H9 (cell line): Measurements from ENCODE around the gene FUT8. TPM values are rescaled to one million over a fixed set of nuclear protein-coding genes. Genes with fewer than 3 reads are reported as not detected.

ENCODE experiments used
- DNase-seq: peaks from one replicate; pipeline ENCODE4 v3.0.0-alpha.2; 2017
- H2AFZ ChIP-seq: one replicate; pipeline ENCODE4 v1.6.1; 2013; ENCODE audit warnings: mild to moderate bottlenecking, low read length, control low read depth, moderate library complexity
- H2AK5ac ChIP-seq: 2 replicates; pipeline ENCODE4 v1.6.1; 2013; ENCODE audit warnings: low read length, control low read depth, mixed read lengths; ENCODE audit not compliant: insufficient read length
- H2BK120ac ChIP-seq: one replicate; pipeline ENCODE4 v1.6.1; 2013; ENCODE audit warnings: low read depth, mild to moderate bottlenecking, low read length, control low read depth, inconsistent platforms; ENCODE audit not compliant: poor library complexity, severe bottlenecking
- H2BK12ac ChIP-seq: 2 replicates; pipeline ENCODE4 v1.6.1; 2013; ENCODE audit warnings: low read length, control low read depth, mixed read lengths, low read depth; ENCODE audit not compliant: insufficient read length
- H2BK15ac ChIP-seq: 2 replicates; pipeline ENCODE4 v1.6.1; 2013; ENCODE audit warnings: low read depth, low read length, control low read depth
- H2BK20ac ChIP-seq: one replicate; pipeline ENCODE4 v1.6.1; 2013; ENCODE audit warnings: low read depth, mild to moderate bottlenecking, low read length, control low read depth, inconsistent platforms; ENCODE audit not compliant: poor library complexity, severe bottlenecking
- H2BK5ac ChIP-seq: 2 replicates; pipeline ENCODE4 v1.6.1; 2013; ENCODE audit warnings: low read length, control low read depth, mixed read lengths; ENCODE audit not compliant: insufficient read length
- H3K14ac ChIP-seq: 2 replicates; pipeline ENCODE4 v1.6.1; 2013; ENCODE audit warnings: low read length, control low read depth; ENCODE audit not compliant: insufficient read depth
- H3K18ac ChIP-seq: 2 replicates; pipeline ENCODE4 v1.6.1; 2013; ENCODE audit warnings: low read depth, mild to moderate bottlenecking, mixed read lengths, low read length, control low read depth; ENCODE audit not compliant: insufficient read length
- H3K23ac ChIP-seq: 2 replicates; pipeline ENCODE4 v1.6.1; 2013; ENCODE audit warnings: low read length, control low read depth, mixed read lengths, low read depth; ENCODE audit not compliant: insufficient read length
- H3K23me2 ChIP-seq: 2 replicates; pipeline ENCODE4 v1.6.1; 2013; ENCODE audit warnings: low read depth, mild to moderate bottlenecking, mixed read lengths, low read length, control low read depth; ENCODE audit not compliant: insufficient read length, poor library complexity, severe bottlenecking
- H3K27ac ChIP-seq: 2 replicates; pipeline ENCODE4 v1.5.1; 2013; ENCODE audit warnings: low read length, control low read depth, mixed read lengths, low read depth; ENCODE audit not compliant: insufficient read length
- H3K27me3 ChIP-seq: 2 replicates; pipeline ENCODE4 v1.6.1; 2013; ENCODE audit warnings: low read length, control low read depth, inconsistent platforms; ENCODE audit not compliant: insufficient read depth
- H3K4ac ChIP-seq: 2 replicates; pipeline ENCODE4 v1.6.1; 2013; ENCODE audit warnings: low read depth, mild to moderate bottlenecking, control low read depth, inconsistent platforms, low read length, moderate library complexity
- H3K4me1 ChIP-seq: 2 replicates; pipeline ENCODE4 v1.6.1; 2013; ENCODE audit warnings: low read length, control low read depth, inconsistent platforms; ENCODE audit not compliant: insufficient read depth
- H3K4me2 ChIP-seq: 2 replicates; pipeline ENCODE4 v1.6.1; 2013; ENCODE audit warnings: low read length, control low read depth, mixed read lengths; ENCODE audit not compliant: insufficient read length, insufficient read depth
- H3K56ac ChIP-seq: 2 replicates; pipeline ENCODE4 v1.6.1; 2013; ENCODE audit warnings: low read depth, mild to moderate bottlenecking, mixed read lengths, low read length, control low read depth; ENCODE audit not compliant: insufficient read length
- H3K79me1 ChIP-seq: 2 replicates; pipeline ENCODE4 v1.6.1; 2013; ENCODE audit warnings: low read depth, mild to moderate bottlenecking, moderate library complexity, low read length, control low read depth, inconsistent platforms; ENCODE audit not compliant: insufficient read depth, poor library complexity, severe bottlenecking
- H3K79me2 ChIP-seq: 2 replicates; pipeline ENCODE4 v1.6.1; 2013; ENCODE audit warnings: low read length, control low read depth, inconsistent platforms; ENCODE audit not compliant: insufficient read depth
- H3K9ac ChIP-seq: 2 replicates; pipeline ENCODE4 v1.6.1; 2013; ENCODE audit warnings: low read length, control low read depth, mixed read lengths; ENCODE audit not compliant: insufficient read length; ENCODE audit errors: extremely low read depth
- H3K9me3 ChIP-seq: one replicate; pipeline ENCODE4 v1.6.1; 2013; ENCODE audit warnings: low read depth, low read length, inconsistent platforms; ENCODE audit not compliant: control insufficient read depth
- H3T11ph ChIP-seq: one replicate; pipeline ENCODE4 v1.6.1; 2013; ENCODE audit warnings: mild to moderate bottlenecking, low read length, control low read depth, inconsistent platforms
- H4K20me1 ChIP-seq: one replicate; pipeline ENCODE4 v1.6.1; 2013; ENCODE audit not compliant: control insufficient read depth, insufficient read length, insufficient read depth
- H4K5ac ChIP-seq: 2 replicates; pipeline ENCODE4 v1.6.1; 2013; ENCODE audit warnings: low read depth, mild to moderate bottlenecking, mixed read lengths, low read length, control low read depth; ENCODE audit not compliant: insufficient read length
- H4K8ac ChIP-seq: replicated peaks from 2 replicates; pipeline ENCODE4 v1.6.1; 2013; ENCODE audit warnings: low read length, control low read depth, mixed read lengths, low read depth; ENCODE audit not compliant: insufficient read length
- H4K91ac ChIP-seq: 2 replicates; pipeline ENCODE4 v1.6.1; 2013; ENCODE audit warnings: low read depth, mild to moderate bottlenecking, moderate library complexity, mixed read lengths, low read length, control low read depth; ENCODE audit not compliant: insufficient read length
- H3K27ac Mint-ChIP-seq, 3 experiments: 2 replicates in 2 of 3; 3 replicates in 1 of 3; pipeline ENCODE4 v1.8.0; 2020 to 2021; ENCODE audit warnings: mixed read lengths in 3 of 3, mild to moderate bottlenecking in 1 of 3, moderate library complexity in 1 of 3
- H3K27me3 Mint-ChIP-seq: 2 replicates; pipeline ENCODE4 v1.8.0; 2021; ENCODE audit warnings: low read depth, mild to moderate bottlenecking, moderate library complexity, mixed read lengths
- H3K36me3 Mint-ChIP-seq, 3 experiments: 2 replicates in 2 of 3; 3 replicates in 1 of 3; pipeline ENCODE4 v1.8.0; 2020 to 2021; ENCODE audit warnings: low read depth in 3 of 3, mixed read lengths in 3 of 3; ENCODE audit not compliant: insufficient read depth in 1 of 3
- H3K4me1 Mint-ChIP-seq, 2 experiments: 2 replicates each; pipeline ENCODE4 v1.8.0; 2020; ENCODE audit warnings: mixed read lengths in 2 of 2
- H3K4me3 Mint-ChIP-seq, 2 experiments: 2 replicates in 1 of 2; 3 replicates in 1 of 2; pipeline ENCODE4 v1.8.0; 2020 to 2021; ENCODE audit warnings: mild to moderate bottlenecking in 2 of 2, mixed read lengths in 2 of 2, moderate library complexity in 1 of 2
- H3K9me3 Mint-ChIP-seq, 2 experiments: 2 replicates in 1 of 2; 3 replicates in 1 of 2; pipeline ENCODE4 v1.8.0; 2020; ENCODE audit warnings: mild to moderate bottlenecking in 2 of 2, mixed read lengths in 2 of 2, moderate library complexity in 1 of 2
- CTCF ChIP-seq: fragments of 200-600 bp; sonication (generic); conservative IDR thresholded peaks from 3 replicates; pipeline ENCODE4 v1.8.0; 2021; ENCODE audit warnings: antibody characterized with exemption, mild to moderate bottlenecking
- total RNA-seq: library from RNA; stranded (reverse); gene quantifications from 2 replicates; pipeline ENCODE4 v1.2.1, GENCODE V29; 2021

The FUT8 gene
- total RNA-seq, 1 experiment from 2014 or later = 44.3 TPM

- Mint-ChIP-seq H3K36me3 (no peaks in the 10 kb centered on the region; a peak in 1 of 7 replicates), H3K27ac (no peak overlapping the region; a peak in 1 of 7 replicates), H3K4me1 (peaks cover 3 to 6% of the 10 kb centered on the region in 2 experiments; a peak in 3 of 4 replicates), H3K9me3 (no peaks in the 10 kb centered on the region), H3K27me3 (no peaks in the 10 kb centered on the region), H3K4me3 (no peak overlapping the region)
- DNase-seq = no peak
- Histone ChIP-seq H3K23me2 (no peaks in the 10 kb centered on the region), H3K56ac (no peak overlapping the region), H3K9me3 (no peaks in the 10 kb centered on the region), H3K18ac (no peak overlapping the region), H3K4me2 (no peak overlapping the region), H3K14ac (no peak overlapping the region), H2BK20ac (no peak overlapping the region), H2BK15ac (no peak overlapping the region), H4K20me1 (no peaks in the 10 kb centered on the region), H2BK12ac (no peak overlapping the region), H4K5ac (no peak overlapping the region), H3K79me2 (no peaks in the 10 kb centered on the region), H2AFZ (no peak overlapping the region), H2BK120ac (no peak overlapping the region), H3K79me1 (no peaks in the 10 kb centered on the region), H4K8ac (no peak overlapping the region), H2BK5ac (no peak overlapping the region), H3K4me1 (no peaks in the 10 kb centered on the region), H3T11ph (no peak overlapping the region), H3K23ac (no peak overlapping the region), H3K9ac (no peak overlapping the region), H3K4ac (no peak overlapping the region), H2AK5ac (no peak overlapping the region), H3K27me3 (no peaks in the 10 kb centered on the region), H4K91ac (no peak overlapping the region), H3K27ac (no peak overlapping the region)
- TF ChIP-seq CTCF = no peak
These were observed 207.7 kb downstream of the FUT8 start for GRCh38 chr14:65620195-65620594.
